ENCODE results near the gene ATAD2B. TPM values are rescaled to one million over a fixed set of nuclear protein-coding genes. Genes with fewer than 3 reads are reported as not detected.

The ATAD2B gene
- total RNA-seq, 4 donors from 2014 or later = 22.9 to 34.9 (median 28.5) TPM

DNA sequence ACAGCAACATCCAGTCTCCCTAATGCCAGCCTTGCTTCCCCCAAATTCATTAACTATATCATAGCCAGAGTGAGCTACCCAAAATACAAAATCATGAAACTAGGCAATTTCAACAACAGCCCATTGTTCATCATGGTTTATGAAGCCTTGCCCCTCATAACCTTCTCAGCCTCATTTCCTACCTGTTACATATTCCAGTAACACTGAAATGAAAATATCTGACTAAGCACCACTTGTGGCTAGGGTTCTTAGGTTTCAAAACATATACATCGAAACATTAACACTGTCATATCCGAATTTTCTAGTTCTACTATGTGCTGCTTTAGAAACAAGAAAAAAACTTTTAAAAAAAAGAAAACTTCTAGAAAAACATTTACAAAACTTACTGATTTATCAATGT, 59.5 kb downstream of the ATAD2B start:
- TF ChIP-seq, protein P1, sequence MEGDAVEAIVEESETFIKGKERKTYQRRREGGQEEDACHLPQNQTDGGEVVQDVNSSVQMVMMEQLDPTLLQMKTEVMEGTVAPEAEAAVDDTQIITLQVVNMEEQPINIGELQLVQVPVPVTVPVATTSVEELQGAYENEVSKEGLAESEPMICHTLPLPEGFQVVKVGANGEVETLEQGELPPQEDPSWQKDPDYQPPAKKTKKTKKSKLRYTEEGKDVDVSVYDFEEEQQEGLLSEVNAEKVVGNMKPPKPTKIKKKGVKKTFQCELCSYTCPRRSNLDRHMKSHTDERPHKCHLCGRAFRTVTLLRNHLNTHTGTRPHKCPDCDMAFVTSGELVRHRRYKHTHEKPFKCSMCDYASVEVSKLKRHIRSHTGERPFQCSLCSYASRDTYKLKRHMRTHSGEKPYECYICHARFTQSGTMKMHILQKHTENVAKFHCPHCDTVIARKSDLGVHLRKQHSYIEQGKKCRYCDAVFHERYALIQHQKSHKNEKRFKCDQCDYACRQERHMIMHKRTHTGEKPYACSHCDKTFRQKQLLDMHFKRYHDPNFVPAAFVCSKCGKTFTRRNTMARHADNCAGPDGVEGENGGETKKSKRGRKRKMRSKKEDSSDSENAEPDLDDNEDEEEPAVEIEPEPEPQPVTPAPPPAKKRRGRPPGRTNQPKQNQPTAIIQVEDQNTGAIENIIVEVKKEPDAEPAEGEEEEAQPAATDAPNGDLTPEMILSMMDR (IDR thresholded peaks at IDR 0.05; ENCODE audit: low read depth) = no peak

DNA sequence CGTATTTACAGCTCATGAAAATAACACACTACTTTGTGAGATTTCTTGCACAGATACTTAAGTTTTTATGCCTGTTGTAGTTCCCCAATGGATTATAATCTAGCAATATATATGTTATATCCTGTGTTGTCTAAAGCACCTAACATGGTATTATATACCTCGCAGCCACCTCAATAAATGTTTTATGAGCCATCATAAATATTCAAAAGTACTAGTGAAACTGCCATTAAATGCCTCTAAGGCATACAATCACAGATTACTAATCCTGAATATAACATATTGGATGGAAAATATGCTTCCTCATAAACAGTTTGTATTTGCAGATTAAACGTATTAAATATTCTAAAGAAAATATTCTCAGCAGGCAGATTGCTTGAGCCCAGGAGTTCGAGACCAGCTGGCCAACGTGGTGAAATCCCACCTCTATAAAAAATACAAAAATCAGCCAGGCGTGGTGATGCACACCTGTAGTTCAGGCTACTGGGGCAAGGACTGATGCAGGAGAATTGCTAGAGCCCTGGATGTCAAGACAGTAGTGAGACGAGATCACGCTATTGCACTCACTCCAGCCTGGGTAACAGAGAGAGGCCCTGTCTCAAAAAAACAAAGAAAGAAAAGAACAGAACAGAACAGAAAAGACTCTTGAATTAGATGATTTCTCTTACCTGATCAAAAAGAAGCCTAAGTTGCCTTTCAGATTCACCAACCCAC, 64.1 kb downstream of the ATAD2B start:
- TF ChIP-seq, protein P1 (IDR thresholded peaks at IDR 0.05; ENCODE audit: low read depth) = no peak

GRCh38 chr2:23861952-23862351, 65.0 kb downstream of the ATAD2B start:
- TF ChIP-seq, protein P1 (IDR thresholded peaks at IDR 0.05; ENCODE audit: low read depth) = no peak

- TF ChIP-seq, protein P1 (IDR thresholded peaks at IDR 0.05; ENCODE audit: low read depth) = no peak
These were observed 66.9 kb downstream of the ATAD2B start for GRCh38 chr2:23859983-23860382.

DNA sequence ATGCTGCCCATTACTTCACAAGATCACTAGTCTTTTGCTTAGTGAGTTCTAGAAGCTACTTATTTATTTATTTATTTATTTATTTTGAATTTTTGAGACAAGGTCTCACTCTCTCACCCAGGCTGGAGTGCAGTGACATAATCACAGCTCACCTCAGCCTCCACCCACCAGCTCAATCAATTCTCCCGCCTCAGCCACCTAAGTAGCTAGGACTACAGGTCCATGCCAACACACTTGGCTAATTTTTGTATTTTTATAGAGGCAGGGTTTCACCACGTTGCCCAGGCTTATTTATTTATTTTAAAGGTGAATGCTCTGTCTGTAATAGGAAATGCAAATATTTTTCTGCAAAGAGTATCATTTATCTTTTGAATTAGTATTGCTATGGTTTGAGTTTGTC, 67.7 kb downstream of the ATAD2B start:
- TF ChIP-seq, protein P1 (IDR thresholded peaks at IDR 0.05; ENCODE audit: low read depth) = no peak

- TF ChIP-seq, protein P1 (IDR thresholded peaks at IDR 0.05; ENCODE audit: low read depth) = no peak
These were observed 76.2 kb downstream of the ATAD2B start for GRCh38 chr2:23850564-23851256.

- TF ChIP-seq, protein P1 (IDR thresholded peaks at IDR 0.05; ENCODE audit: low read depth) = no peak
These were observed 82.0 kb downstream of the ATAD2B start for GRCh38 chr2:23844905-23845304.
